BLaER1 treated with 17β-estradiol and CSF1 and Interleukin-3, amounts not matched to agents 10 nM and 100 nM (cell line): Measurements from ENCODE around the gene CHCHD5.

ENCODE experiments used
- H3K27ac ChIP-seq, 11 experiments: shearing (Covaris generic); formaldehyde crosslinking; 2 replicates each; pipeline ENCODE4 v1.8.1; 2022
- H3K27me3 ChIP-seq, 11 experiments: shearing (Covaris generic); formaldehyde crosslinking; 2 replicates each; pipeline ENCODE4 v1.8.1; 2022
- H3K36me3 ChIP-seq, 11 experiments: shearing (Covaris generic); formaldehyde crosslinking; 2 replicates each; pipeline ENCODE4 v1.8.1; 2022
- H3K4me1 ChIP-seq, 10 experiments: shearing (Covaris generic); formaldehyde crosslinking; 2 replicates each; pipeline ENCODE4 v1.8.1; 2022
- H3K4me2 ChIP-seq, 11 experiments: shearing (Covaris generic); formaldehyde crosslinking; 2 replicates each; pipeline ENCODE4 v1.8.1; 2022
- H3K4me3 ChIP-seq, 10 experiments: shearing (Covaris generic); formaldehyde crosslinking; 2 replicates each; pipeline ENCODE4 v1.8.1; 2022
- H3K9ac ChIP-seq, 11 experiments: shearing (Covaris generic); formaldehyde crosslinking; 2 replicates each; pipeline ENCODE4 v1.8.1; 2022
- H3K9me3 ChIP-seq, 11 experiments: shearing (Covaris generic); formaldehyde crosslinking; replicated peaks in 1 of 11; 2 replicates each; pipeline ENCODE4 v1.8.1; 2022
- H4K20me1 ChIP-seq, 11 experiments: shearing (Covaris generic); formaldehyde crosslinking; 2 replicates each; pipeline ENCODE4 v1.8.1; 2022
- Cebpa-rat ChIP-seq, 11 experiments: shearing (Covaris generic); IDR thresholded peaks; 2 replicates each; pipeline ENCODE4 v1.8.1; 2022

Gene CHCHD5

GRCh38 chr2:112623913-112624777 lies 39.7 kb downstream of the CHCHD5 start:
- peaks cover 33 to 73% (median 55%) of the 10 kb centered on the region in 10 experiments for H3K4me1 ChIP-seq
- peak overlapping the region in 9 of 11 experiments; percentile 33 to 97 (median 87); a peak in 18 of 22 replicates for H3K4me2 ChIP-seq
- H3K9ac ChIP-seq: peak overlapping the region in 3 of 11 experiments; percentile 11 to 28 (median 21); a peak in 2 of 22 replicates
- peak overlapping the region in 1 of 10 experiments; percentile 22; a peak in 2 of 20 replicates for H3K4me3 ChIP-seq
- H3K27me3 ChIP-seq: no peaks in the 10 kb centered on the region
- peak overlapping the region in 9 of 11 experiments; percentile 2 to 98 (median 94); a peak in 12 of 22 replicates for H3K27ac ChIP-seq
- TF ChIP-seq Cebpa-rat (IDR thresholded peaks at IDR 0.05): no peak
- H3K36me3 ChIP-seq: no peaks in the 10 kb centered on the region
- H3K9me3 ChIP-seq: no peaks in the 10 kb centered on the region
- no peaks in the 10 kb centered on the region for H4K20me1 ChIP-seq

GRCh38 chr2:112625474-112626114 lies 41.2 kb downstream of the CHCHD5 start:
- Histone ChIP-seq H3K4me1 (peaks cover 43 to 88% (median 69%) of the 10 kb centered on the region in 10 experiments), H3K36me3 (no peaks in the 10 kb centered on the region), H3K27ac (peak overlapping the region; percentile 7 to 98 (median 94); a peak in 21 of 22 replicates), H3K27me3 (no peaks in the 10 kb centered on the region), H4K20me1 (no peaks in the 10 kb centered on the region), H3K4me3 (peak overlapping the region in 3 of 10 experiments; percentile 39 to 62 (median 51); a peak in 2 of 20 replicates), H3K9ac (peak overlapping the region in 10 of 11 experiments; percentile 66 to 89 (median 83); a peak in 19 of 22 replicates), H3K4me2 (peak overlapping the region; percentile 77 to 97 (median 89)), H3K9me3 (no peaks in the 10 kb centered on the region)
- no peak for TF ChIP-seq Cebpa-rat (IDR thresholded peaks at IDR 0.05)

- H3K4me3 ChIP-seq: peak overlapping the region in 8 of 10 experiments; percentile 19 to 62 (median 47); a peak in 12 of 20 replicates
- H3K4me2 ChIP-seq: peak overlapping the region; percentile 77 to 97 (median 89)
- H3K4me1 ChIP-seq: peaks cover 53 to 98% (median 79%) of the 10 kb centered on the region in 10 experiments
Measured at GRCh38 chr2:112626604-112627059, 42.2 kb downstream of the CHCHD5 start.

GRCh38 chr2:112627060-112628040 lies 42.9 kb downstream of the CHCHD5 start:
- H3K4me2 ChIP-seq: peak overlapping the region; percentile 77 to 97 (median 89)
- no peaks in the 10 kb centered on the region for H3K36me3 ChIP-seq
- H3K27me3 ChIP-seq: no peaks in the 10 kb centered on the region
- H3K9me3 ChIP-seq: no peaks in the 10 kb centered on the region
- H3K4me3 ChIP-seq: peak overlapping the region in 8 of 10 experiments; percentile 19 to 62 (median 47); a peak in 12 of 20 replicates
- peaks cover 60 to 100% (median 86%) of the 10 kb centered on the region in 10 experiments for H3K4me1 ChIP-seq
- H3K9ac ChIP-seq: peak overlapping the region; percentile 7 to 89 (median 82); a peak in 21 of 22 replicates
- peak in 10 of 11 experiments; percentile 71 to 94 (median 90); a peak in 18 of 22 replicates for TF ChIP-seq Cebpa-rat (IDR thresholded peaks at IDR 0.05)
- peak overlapping the region; percentile 60 to 98 (median 94); a peak in 21 of 22 replicates for H3K27ac ChIP-seq
- H4K20me1 ChIP-seq: no peaks in the 10 kb centered on the region

More at GRCh38 chr2:112626604-112627059, 42.2 kb downstream of the CHCHD5 start:
- H4K20me1 ChIP-seq: no peaks in the 10 kb centered on the region
- no peak for TF ChIP-seq Cebpa-rat (IDR thresholded peaks at IDR 0.05)
- no peaks in the 10 kb centered on the region for H3K27me3 ChIP-seq
- no peaks in the 10 kb centered on the region for H3K36me3 ChIP-seq
- peak overlapping the region; percentile 60 to 98 (median 94); a peak in 21 of 22 replicates for H3K27ac ChIP-seq
- no peaks in the 10 kb centered on the region for H3K9me3 ChIP-seq
- H3K9ac ChIP-seq: peak overlapping the region; percentile 7 to 89 (median 82); a peak in 21 of 22 replicates

- Histone ChIP-seq H3K9me3 (no peaks in the 10 kb centered on the region), H3K4me2 (peak overlapping the region in 10 of 11 experiments; percentile 84 to 97 (median 90); a peak in 19 of 22 replicates), H3K4me1 (peaks cover 64 to 100% (median 98%) of the 10 kb centered on the region in 10 experiments), H4K20me1 (no peaks in the 10 kb centered on the region), H3K36me3 (no peaks in the 10 kb centered on the region), H3K27me3 (no peaks in the 10 kb centered on the region), H3K4me3 (no peak overlapping the region), H3K9ac (peak overlapping the region in 2 of 11 experiments; percentile 70 to 78; a peak in 1 of 22 replicates), H3K27ac (peak overlapping the region; percentile 15 to 98 (median 94); a peak in 18 of 22 replicates)
- TF ChIP-seq Cebpa-rat (IDR thresholded peaks at IDR 0.05): no peak
Measured at GRCh38 chr2:112629224-112629623, 44.8 kb downstream of the CHCHD5 start.

- Histone ChIP-seq H3K27ac (peak overlapping the region; percentile 15 to 98 (median 94); a peak in 20 of 22 replicates), H4K20me1 (no peaks in the 10 kb centered on the region), H3K4me3 (no peak overlapping the region), H3K36me3 (no peaks in the 10 kb centered on the region), H3K27me3 (no peaks in the 10 kb centered on the region), H3K9ac (peak overlapping the region in 6 of 11 experiments; percentile 15 to 78 (median 74); a peak in 8 of 22 replicates), H3K4me2 (peak overlapping the region; percentile 78 to 97 (median 90)), H3K9me3 (no peaks in the 10 kb centered on the region), H3K4me1 (peaks cover 64 to 100% (median 97%) of the 10 kb centered on the region in 10 experiments)
- no peak for TF ChIP-seq Cebpa-rat (IDR thresholded peaks at IDR 0.05)
Measured at GRCh38 chr2:112629823-112630222, 45.4 kb downstream of the CHCHD5 start.

GRCh38 chr2:112630268-112630667 lies 45.9 kb downstream of the CHCHD5 start:
- Histone ChIP-seq H3K4me1 (peaks cover 64 to 100% (median 95%) of the 10 kb centered on the region in 10 experiments), H3K4me2 (peak overlapping the region; percentile 78 to 97 (median 90)), H3K4me3 (peak overlapping the region in 2 of 10 experiments; percentile 47; a peak in 1 of 20 replicates), H3K27me3 (no peaks in the 10 kb centered on the region), H3K27ac (peak overlapping the region; percentile 8 to 98 (median 94); a peak in 21 of 22 replicates), H4K20me1 (no peaks in the 10 kb centered on the region), H3K9me3 (no peaks in the 10 kb centered on the region), H3K36me3 (no peaks in the 10 kb centered on the region), H3K9ac (peak overlapping the region in 9 of 11 experiments; percentile 15 to 78 (median 73); a peak in 14 of 22 replicates)
- no peak for TF ChIP-seq Cebpa-rat (IDR thresholded peaks at IDR 0.05)
